Esophagus squamous epithelium (tissue), 5 donors: ENCODE results near the gene HENMT1. TPM values are rescaled to one million over a fixed set of nuclear protein-coding genes. Genes with fewer than 3 reads are reported as not detected.
"Not testable (repeated sequence)": the region's sequence is repeated elsewhere in the genome, so short reads cannot be mapped to it uniquely, and the experiment has no call there.

Experiments
- DNase-seq: peaks from one replicate; lab custom pipeline; 2025; lab: John Stamatoyannopoulos, UW
- H3K27ac ChIP-seq, 4 donors: fragments of 200-600 bp; sonication (generic); one replicate each; pipeline ENCODE4 v1.5.1; 2016 to 2019; ENCODE audit warnings: mild to moderate bottlenecking in 1 of 4
- H3K27me3 ChIP-seq, 4 donors: fragments of 200-600 bp; sonication (generic); 1 replicate in 3 of 4; 2 replicates in 1 of 4; pipeline versions ENCODE4 v1.5.1 to v1.6.0; 2017 to 2021; ENCODE audit warnings: antibody characterized with exemption in 1 of 4
- H3K36me3 ChIP-seq, 3 donors: fragments of 200-600 bp; sonication (generic); one replicate each; pipeline ENCODE4 v1.5.1; 2016 to 2019
- H3K4me1 ChIP-seq, 3 donors: fragments of 200-600 bp; sonication (generic); one replicate each; pipeline ENCODE4 v1.5.1; 2017 to 2019
- H3K4me3 ChIP-seq, 4 donors: fragments of 200-600 bp; sonication (generic); 1 replicate in 3 of 4; 2 replicates in 1 of 4; pipeline ENCODE4 v1.5.1; 2016 to 2019; ENCODE audit warnings: mild to moderate bottlenecking in 2 of 4, moderate library complexity in 1 of 4
- H3K9me3 ChIP-seq, 3 donors: fragments of 200-600 bp; sonication (generic); one replicate each; pipeline ENCODE4 v1.5.1; 2016 to 2019
- CTCF ChIP-seq, 6 experiments: fragments of 450-650 bp in 4 of 6; fragments of 200-600 bp in 2 of 6; sonication (generic) in 2 of 6; IDR thresholded peaks; one replicate each; pipeline ENCODE4 v1.5.1; 2016 to 2019; ENCODE audit warnings: antibody characterized with exemption in 6 of 6, mild to moderate bottlenecking in 4 of 6, moderate library complexity in 4 of 6
- POLR2A ChIP-seq, 4 donors: fragments of 450-650 bp; IDR thresholded peaks; one replicate each; pipeline ENCODE4 v1.6.1; 2017; ENCODE audit warnings: antibody characterized with exemption in 4 of 4, mild to moderate bottlenecking in 4 of 4, moderate library complexity in 3 of 4
- WGBS, 2 donors: methylation state at CpG; one replicate each; pipeline ENCODE4 v1.1.5; 2018; 5-methylcytosine and 5-hydroxymethylcytosine counted together
- intact Hi-C: fragments of 100-400 bp; cut with DNase I; formaldehyde crosslinking; loops from one replicate; pipeline ENCODE4 v1.15.0; 2022
- total RNA-seq, 4 donors: library from RNA; depleted of rRNA; stranded (reverse); fragments of >200 nt; gene quantifications; one replicate each; pipeline ENCODE4 v1.1.0, GENCODE V29; 2016
- donor health status: DM: yes; HTN: yes; CAD: no.

The HENMT1 gene
- total RNA-seq, 4 donors from 2014 or later = 0.80 to 4.6 (median 2.0) TPM

DNA sequence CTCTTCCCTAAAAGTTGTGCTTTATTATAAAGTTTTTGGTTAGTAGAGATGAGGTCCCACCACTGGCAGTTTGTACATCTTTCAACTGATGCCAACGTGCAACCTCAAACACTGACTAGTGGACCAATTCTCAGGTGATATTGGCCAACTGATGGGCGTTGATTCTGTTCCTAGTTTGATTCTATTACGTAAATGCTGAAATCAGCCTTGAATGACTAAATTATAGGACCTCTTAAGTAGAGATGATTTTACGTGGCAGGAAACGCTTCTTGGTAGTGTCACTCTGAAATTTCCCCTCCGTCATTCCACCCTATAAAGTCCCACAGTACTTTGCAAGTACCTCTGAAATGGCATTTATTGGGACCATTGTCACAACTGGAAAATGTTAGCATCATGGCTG, 43.0 kb upstream of the HENMT1 start:
- H3K27me3 ChIP-seq = peaks cover 0 to 8% (median 0%) of the 10 kb centered on the region in 4 donors
- H3K4me1 ChIP-seq = peaks cover 0 to 14% (median 12%) of the 10 kb centered on the region in 3 donors
- H3K27ac ChIP-seq = no peak overlapping the region
- 50 to 61% methylated on average over 6 of the region's 6 CpGs for WGBS, 2 donors
- intact Hi-C loops = no loop called here
- no peak for DNase-seq
- H3K36me3 ChIP-seq = peaks cover 5 to 36% (median 8%) of the 10 kb centered on the region in 3 donors
- H3K4me3 ChIP-seq = no peak overlapping the region
- TF ChIP-seq POLR2A (IDR thresholded peaks at IDR 0.05) (no peak), CTCF (IDR thresholded peaks at IDR 0.05) (no peak)
- H3K9me3 ChIP-seq = no peaks in the 10 kb centered on the region

DNA sequence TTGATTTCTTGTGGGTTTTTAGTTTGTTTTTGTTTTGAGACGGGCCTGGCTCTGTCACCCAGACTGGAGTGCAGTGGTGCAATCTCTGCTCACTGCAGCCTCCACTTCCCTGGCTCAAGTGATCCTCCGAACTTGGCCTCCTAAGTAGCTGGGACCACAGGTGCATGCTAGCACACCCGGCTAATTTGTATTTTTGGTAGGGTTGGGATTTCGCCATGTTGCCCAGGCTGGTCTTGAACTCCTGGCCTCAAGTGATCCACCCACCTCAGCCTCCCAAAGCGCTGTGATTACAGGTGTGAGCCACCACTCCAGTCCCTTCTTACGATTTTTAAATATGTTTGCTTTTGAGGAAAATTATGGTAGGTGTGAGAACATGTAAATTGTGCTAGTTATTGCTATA, 41.2 kb upstream of the HENMT1 start:
- Histone ChIP-seq H3K36me3 (peaks cover 5 to 54% (median 15%) of the 10 kb centered on the region in 3 donors), H3K4me1 (peaks cover 0 to 14% (median 12%) of the 10 kb centered on the region in 3 donors)
- H3K27me3 ChIP-seq, H3K9me3 ChIP-seq, intact Hi-C loops, H3K4me3 ChIP-seq, DNase-seq, H3K27ac ChIP-seq: not testable (repeated sequence)
- WGBS, 2 donors = 93 to 96% methylated on average over 6 of the region's 6 CpGs

GRCh38 chr1:108701176-108701849, 40.4 kb upstream of the HENMT1 start:
- Histone ChIP-seq H3K9me3 (no peaks in the 10 kb centered on the region), H3K36me3 (peaks cover 5 to 62% (median 15%) of the 10 kb centered on the region in 3 donors), H3K27ac (no peak overlapping the region), H3K4me3 (no peak overlapping the region), H3K4me1 (peaks cover 0 to 22% (median 12%) of the 10 kb centered on the region in 3 donors), H3K27me3 (no peaks in the 10 kb centered on the region)
- no peak for TF ChIP-seq POLR2A (IDR thresholded peaks at IDR 0.05)
- TF ChIP-seq CTCF (IDR thresholded peaks at IDR 0.05) = no peak
- 82 to 83% methylated on average over 5 of the region's 5 CpGs for WGBS, 2 donors
- intact Hi-C loops = no loop called here
- no peak for DNase-seq

- no peaks in the 10 kb centered on the region for H3K27me3 ChIP-seq
- H3K36me3 ChIP-seq = peaks cover 5 to 73% (median 15%) of the 10 kb centered on the region in 3 donors
- no peak overlapping the region for H3K4me3 ChIP-seq
- no peaks in the 10 kb centered on the region for H3K9me3 ChIP-seq
- H3K4me1 ChIP-seq = peaks cover 0 to 32% (median 10%) of the 10 kb centered on the region in 3 donors
- DNase-seq = no peak
- TF ChIP-seq CTCF (IDR thresholded peaks at IDR 0.05) = no peak
- 79 to 87% methylated on average over 22 of the region's 22 CpGs for WGBS, 2 donors
- H3K27ac ChIP-seq = peak overlapping the region in 1 of 4 donors; percentile 0
- intact Hi-C loops = no loop called here
These were observed 38.8 kb upstream of the HENMT1 start for GRCh38 chr1:108699375-108700332.

DNA sequence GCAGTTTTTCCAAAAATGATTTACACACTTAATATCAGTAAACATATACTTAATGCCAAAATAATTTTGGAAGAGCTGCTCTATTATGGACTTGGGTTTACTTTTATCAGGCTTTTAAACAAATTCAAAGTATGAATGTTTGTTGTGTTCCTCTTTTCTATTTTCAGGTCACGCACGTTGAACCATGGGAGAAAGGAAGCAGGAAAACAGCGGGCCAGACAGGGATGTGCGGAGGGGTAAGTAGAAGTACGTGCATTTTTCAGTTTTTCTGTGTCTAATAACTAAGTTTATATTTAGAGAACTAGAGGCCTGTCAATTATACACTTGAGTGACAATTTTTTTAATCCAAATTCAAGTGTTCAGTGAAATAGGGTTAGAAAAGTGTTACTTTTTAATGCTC, 34.6 kb upstream of the HENMT1 start:
- peaks cover 5 to 53% (median 15%) of the 10 kb centered on the region in 3 donors for H3K36me3 ChIP-seq
- DNase-seq = no peak
- H3K27ac ChIP-seq = peak overlapping the region in 1 of 4 donors; percentile 99
- no peak overlapping the region for H3K4me3 ChIP-seq
- intact Hi-C loops = no loop called here
- 68 to 69% methylated on average over 5 of the region's 5 CpGs for WGBS, 2 donors
- H3K27me3 ChIP-seq = no peaks in the 10 kb centered on the region
- no peaks in the 10 kb centered on the region for H3K9me3 ChIP-seq
- no peak for TF ChIP-seq POLR2A (IDR thresholded peaks at IDR 0.05)
- no peak for TF ChIP-seq CTCF (IDR thresholded peaks at IDR 0.05)
- H3K4me1 ChIP-seq = peaks cover 7 to 48% (median 15%) of the 10 kb centered on the region in 3 donors
